ENCODE measurements around the gene GRB7.

- no peak for TF ChIP-seq CTCF (IDR thresholded peaks at IDR 0.05)
- no peak for TF ChIP-seq POLR2A (IDR thresholded peaks at IDR 0.05)
Observed at GRCh38 chr17:39706921-39707337, 30.8 kb upstream of the GRB7 start.

Measured in uterus (tissue), 2 donors.